ENCODE measurements around the gene MMS22L. TPM values are rescaled to one million over a fixed set of nuclear protein-coding genes. Genes with fewer than 3 reads are reported as not detected.

The MMS22L gene
- polyA plus RNA-seq, 2 of the 4 experiments (the other 2 are of a cell fraction): 11.5 to 24.5 TPM

- FAIRE-seq (no peak), ATAC-seq (no peak), DNase-seq (ENCODE audit: low read depth in 1 of 2, low spot score in 1 of 2) (no peak)
- WGBS (ENCODE audit: missing lambda C conversion rate): 41% methylated on average over 4 of the region's 4 CpGs
- Histone ChIP-seq H3K4me3 (no peak overlapping the region), H3K27ac (no peak overlapping the region), H3K9me3 (0 out of 3 replicates have a peak, but pooled peaks cover 2% of the 10 kb centered on the region), H3K4me2 (no peak overlapping the region), H3K4me1 (no peaks in the 10 kb centered on the region)
- ChIA-PET POLR2A (no interaction called here), CTCF (no interaction called here)
- TF ChIP-seq TFCP2L1 (CRISPR knock-in tag; IDR thresholded peaks at IDR 0.05): no peak
- no peak for TF ChIP-seq KDM5A (IDR thresholded peaks at IDR 0.05)
- TF ChIP-seq EHMT2 (IDR thresholded peaks at IDR 0.05; ENCODE audit: low read depth): no peak
- TF ChIP-seq ELK1 (IDR thresholded peaks at IDR 0.05; ENCODE audit: low read depth, low read length): no peak
- TF ChIP-seq SREBF2 (IDR thresholded peaks at IDR 0.05): no peak
- TF ChIP-seq PHF8 (IDR thresholded peaks at IDR 0.05; ENCODE audit: borderline replicate concordance, low read depth): no peak
- TF ChIP-seq HDAC2 (IDR thresholded peaks at IDR 0.05): no peak
- no peak for TF ChIP-seq ATOH8 (CRISPR knock-in tag; IDR thresholded peaks at IDR 0.05; ENCODE audit: low read depth)
These were observed 6.3 kb upstream of the MMS22L start for GRCh38 chr6:97289332-97289731.

GRCh38 chr6:97288188-97288587, 5.2 kb upstream of the MMS22L start:
- ChIA-PET POLR2A (no interaction called here), CTCF (interaction anchor here (0.6 kb wide), 1 partner anchor 27 kb away, joined by 3 read pairs; no protein-coding TSS in a partner anchor)
- 0 out of 3 replicates have a peak, but pooled peaks cover 2% of the 10 kb centered on the region for H3K9me3 ChIP-seq
- H3K4me2 ChIP-seq: no peak overlapping the region
- H3K4me3 ChIP-seq: no peak overlapping the region
- FAIRE-seq (no peak), DNase-seq (ENCODE audit: low read depth in 1 of 2, low spot score in 1 of 2) (no peak), ATAC-seq (no peak)
- TF ChIP-seq RNF2 (IDR thresholded peaks at IDR 0.05; ENCODE audit: borderline replicate concordance, low read depth) (no peak), CHD4 (IDR thresholded peaks at IDR 0.05; ENCODE audit: borderline replicate concordance) (no peak), MYC (IDR thresholded peaks at IDR 0.05; ENCODE audit: borderline replicate concordance, low read length) (no peak), EHMT2 (IDR thresholded peaks at IDR 0.05; ENCODE audit: low read depth) (no peak), ELK1 (IDR thresholded peaks at IDR 0.05; ENCODE audit: low read depth, low read length) (no peak), CBX2 (IDR thresholded peaks at IDR 0.05; ENCODE audit: borderline replicate concordance, low read depth) (no peak), ZNF302 (CRISPR knock-in tag; IDR thresholded peaks at IDR 0.05) (no peak), KDM1A (IDR thresholded peaks at IDR 0.05; ENCODE audit: low read depth) (no peak), HMGXB4 (CRISPR knock-in tag; IDR thresholded peaks at IDR 0.05; ENCODE audit: borderline replicate concordance) (no peak), CBX8 (IDR thresholded peaks at IDR 0.05) (no peak), ESRRA (IDR thresholded peaks at IDR 0.05; ENCODE audit: borderline replicate concordance, low read length) (no peak), HES2 (IDR thresholded peaks at IDR 0.05) (no peak), CEBPB (IDR thresholded peaks at IDR 0.05) (no peak)
- no peaks in the 10 kb centered on the region for H3K4me1 ChIP-seq
- no peak overlapping the region for H3K27ac ChIP-seq

Measured in A549 (cell line).